ENCODE results near the gene TTC38.

The TTC38 gene

GRCh38 chr22:46269564-46269963 is 1.8 kb downstream of the TTC38 start:
- no peak for TF ChIP-seq CTCF (IDR thresholded peaks at IDR 0.05; ENCODE audit: unreplicated experiment in 3 of 3)
- Mint-ChIP-seq H3K4me3 (peak overlapping the region; percentile 77 to 96 (median 96)), H3K27me3 (ENCODE audit: low read depth) (peaks cover 26% of the 10 kb centered on the region), H3K27ac (peak overlapping the region in 1 of 3 experiments; percentile 63), H3K36me3 (ENCODE audit: low read depth) (peaks cover 28% of the 10 kb centered on the region), H3K9me3 (peaks cover 13% of the 10 kb centered on the region), H3K4me1 (peaks cover 6% of the 10 kb centered on the region)

- no peak for TF ChIP-seq CTCF (IDR thresholded peaks at IDR 0.05; ENCODE audit: unreplicated experiment in 3 of 3)
- no peak overlapping the region for H3K4me3 Mint-ChIP-seq
- H3K27ac Mint-ChIP-seq: no peak overlapping the region
- peaks cover 39% of the 10 kb centered on the region for H3K36me3 Mint-ChIP-seq (ENCODE audit: low read depth)
- no peaks in the 10 kb centered on the region for H3K9me3 Mint-ChIP-seq
- peaks cover 4% of the 10 kb centered on the region for H3K4me1 Mint-ChIP-seq
- H3K27me3 Mint-ChIP-seq (ENCODE audit: low read depth): peaks cover 3% of the 10 kb centered on the region
Observed at GRCh38 chr22:46272196-46272595, 4.4 kb downstream of the TTC38 start.

GRCh38 chr22:46272762-46273431 is 5.1 kb downstream of the TTC38 start:
- Mint-ChIP-seq H3K27ac (no peak overlapping the region), H3K4me1 (no peaks in the 10 kb centered on the region), H3K9me3 (no peaks in the 10 kb centered on the region), H3K36me3 (ENCODE audit: low read depth) (peaks cover 41% of the 10 kb centered on the region), H3K4me3 (no peak overlapping the region), H3K27me3 (ENCODE audit: low read depth) (no peaks in the 10 kb centered on the region)
- TF ChIP-seq CTCF (IDR thresholded peaks at IDR 0.05; ENCODE audit: unreplicated experiment in 3 of 3): no peak

DNA sequence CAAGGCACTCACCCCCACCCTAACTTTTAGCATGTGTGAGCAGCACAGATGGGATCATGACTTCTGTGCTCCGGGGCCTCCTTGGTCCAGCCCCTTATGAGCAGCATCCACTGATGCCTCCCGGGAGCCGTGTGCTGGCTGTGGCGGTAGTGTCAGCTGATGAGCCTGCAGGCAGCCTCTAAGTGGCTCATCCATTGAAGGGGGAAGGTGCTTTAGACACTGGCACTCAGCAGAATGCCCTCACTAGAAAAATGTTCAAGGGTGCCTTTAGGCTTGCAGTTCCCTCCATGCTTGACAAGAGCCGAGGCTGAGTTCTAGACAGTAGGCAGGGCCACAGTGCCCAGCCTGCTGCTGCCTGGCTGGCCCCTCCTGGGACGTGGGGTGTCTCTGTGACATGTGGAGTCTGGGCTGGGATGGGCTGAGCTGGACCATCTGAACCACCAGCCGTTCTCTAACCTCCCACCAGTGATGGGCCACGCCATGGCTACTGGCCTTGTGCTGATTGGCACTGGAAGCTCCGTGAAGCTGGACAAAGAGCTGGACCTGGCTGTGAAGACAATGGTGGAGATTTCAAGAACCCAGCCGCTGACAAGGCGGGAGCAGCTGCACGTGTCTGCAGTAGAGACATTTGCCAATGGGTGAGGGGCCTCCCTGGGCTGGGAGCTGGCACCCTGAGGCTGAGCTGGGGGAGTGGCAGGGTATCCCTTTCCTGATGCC is 5.8 kb downstream of the TTC38 start:
- Mint-ChIP-seq H3K27me3 (ENCODE audit: low read depth) (no peaks in the 10 kb centered on the region), H3K9me3 (no peaks in the 10 kb centered on the region), H3K36me3 (ENCODE audit: low read depth) (peaks cover 47% of the 10 kb centered on the region), H3K4me3 (no peak overlapping the region), H3K4me1 (no peaks in the 10 kb centered on the region), H3K27ac (no peak overlapping the region)
- no peak for TF ChIP-seq CTCF (IDR thresholded peaks at IDR 0.05; ENCODE audit: unreplicated experiment in 3 of 3)

DNA sequence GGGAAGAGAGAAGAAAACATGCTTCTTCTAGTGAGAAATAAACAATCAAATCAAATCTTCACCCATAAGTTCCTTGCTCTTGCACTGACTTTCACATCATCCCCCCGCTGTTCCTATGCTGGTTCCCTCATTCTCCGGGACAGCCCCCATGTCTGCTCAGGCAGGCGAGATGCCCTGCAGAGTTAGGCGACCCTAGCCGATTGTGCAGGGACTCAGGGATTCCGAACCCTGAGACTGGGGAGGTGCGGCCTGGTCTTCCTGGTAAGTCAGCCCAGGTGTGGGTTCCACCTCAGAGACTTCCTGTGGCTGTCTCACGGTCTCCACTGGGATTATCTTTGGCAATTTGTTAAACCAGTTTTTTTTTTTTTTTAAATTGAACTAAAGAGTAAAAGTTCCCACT is 6.6 kb downstream of the TTC38 start:
- H3K36me3 Mint-ChIP-seq (ENCODE audit: low read depth): peaks cover 47% of the 10 kb centered on the region
- TF ChIP-seq CTCF (IDR thresholded peaks at IDR 0.05; ENCODE audit: unreplicated experiment in 3 of 3): no peak
- no peaks in the 10 kb centered on the region for H3K4me1 Mint-ChIP-seq
- H3K27me3 Mint-ChIP-seq (ENCODE audit: low read depth): no peaks in the 10 kb centered on the region
- no peak overlapping the region for H3K27ac Mint-ChIP-seq
- H3K9me3 Mint-ChIP-seq: no peaks in the 10 kb centered on the region
- H3K4me3 Mint-ChIP-seq: no peak overlapping the region
